K562 (cell line): ENCODE measurements around the gene DPAGT1. TPM values are rescaled to one million over a fixed set of nuclear protein-coding genes. Genes with fewer than 3 reads are reported as not detected.
A peak's percentile ranks its signal among the peaks of the same experiment; 100 is the strongest.

Experiments
- ATF1 ChIP-seq, 2 experiments: fragments of 450-650 bp in 1 of 2; IDR thresholded peaks; 2 replicates each; pipeline ENCODE4 v1.6.1; 2016; ENCODE audit warnings: missing compliant biosample characterization in 1 of 2, missing genetic modification characterization in 1 of 2
- HNRNPLL ChIP-seq: fragments of 200-400 bp; formaldehyde crosslinking; IDR thresholded peaks from 2 replicates; pipeline ENCODE4 v1.6.1; 2017; ENCODE audit warnings: low read length, low read depth, mild to moderate bottlenecking; ENCODE audit not compliant: poor library complexity, severe bottlenecking
- MBD2 ChIP-seq: sonication (generic); IDR thresholded peaks from 2 replicates; pipeline ENCODE4 v1.6.1; 2016; ENCODE audit warnings: low read depth, borderline replicate concordance
- STAG1 ChIP-seq: sonication (generic); formaldehyde crosslinking; IDR thresholded peaks from 2 replicates; pipeline ENCODE4 v1.5.0; 2020; ENCODE audit warnings: missing genetic modification reagents, borderline replicate concordance
- ZBED1 ChIP-seq: IDR thresholded peaks from 2 replicates; pipeline ENCODE4 v1.6.1; 2014
- polyA plus RNA-seq, 8 experiments: library from polyadenylated mRNA; depleted of rRNA in 4 of 8; stranded (reverse) in 5 of 8; unstranded in 3 of 8; fragments of >200 nt; fragmentation: Nextera tagmentation in 2 of 8; fragmentation: Illumina TruSeq in 1 of 8; extraction: Ambion mirVana in 2 of 8; extraction: Trizol in 1 of 8; gene quantifications; 2 replicates each; pipeline versions ENCODE4 v1.2.1 to v1.2.3, GENCODE V29; 2011 to 2014; ENCODE audit warnings: inconsistent platforms in 1 of 8, missing spikeins in 1 of 8
- total RNA-seq, 7 experiments: library from RNA; depleted of rRNA in 6 of 7; stranded (reverse); fragments of >200 nt in 6 of 7; fragmentation: Illumina TruSeq in 2 of 7; extraction: Trizol in 2 of 7; gene quantifications; 2 replicates each; pipeline versions ENCODE4 v1.2.1 to v1.2.3, GENCODE V29; 2011 to 2021; ENCODE audit warnings: low replicate concordance in 1 of 7
- TF ChIP-seq, protein P1 (sequence below), 2 experiments: fragments of 450-650 bp; formaldehyde crosslinking in 1 of 2; IDR thresholded peaks; 2 replicates each; pipeline versions ENCODE4 v1.4.0 to v1.6.1; 2014 to 2020; ENCODE audit warnings: mild to moderate bottlenecking in 2 of 2, borderline replicate concordance in 1 of 2, low read depth in 1 of 2
- TF ChIP-seq, protein P2 (sequence below): sonication (generic); formaldehyde crosslinking; IDR thresholded peaks from 2 replicates; pipeline ENCODE4 v1.8.0; 2022; ENCODE audit warnings: mild to moderate bottlenecking, missing genetic modification reagents
- TF ChIP-seq, protein P3 (sequence below): fragments of 450-650 bp; IDR thresholded peaks from 2 replicates; pipeline ENCODE4 v1.6.1; 2017; ENCODE audit warnings: antibody characterized with exemption, mild to moderate bottlenecking

DPAGT1 gene
- total and polyA plus RNA-seq, 9 of the 15 experiments (the other 6 are each of a cell fraction or from before 2014, with no cell fraction given), result 29.9 to 135 (median 85.0) TPM

DNA sequence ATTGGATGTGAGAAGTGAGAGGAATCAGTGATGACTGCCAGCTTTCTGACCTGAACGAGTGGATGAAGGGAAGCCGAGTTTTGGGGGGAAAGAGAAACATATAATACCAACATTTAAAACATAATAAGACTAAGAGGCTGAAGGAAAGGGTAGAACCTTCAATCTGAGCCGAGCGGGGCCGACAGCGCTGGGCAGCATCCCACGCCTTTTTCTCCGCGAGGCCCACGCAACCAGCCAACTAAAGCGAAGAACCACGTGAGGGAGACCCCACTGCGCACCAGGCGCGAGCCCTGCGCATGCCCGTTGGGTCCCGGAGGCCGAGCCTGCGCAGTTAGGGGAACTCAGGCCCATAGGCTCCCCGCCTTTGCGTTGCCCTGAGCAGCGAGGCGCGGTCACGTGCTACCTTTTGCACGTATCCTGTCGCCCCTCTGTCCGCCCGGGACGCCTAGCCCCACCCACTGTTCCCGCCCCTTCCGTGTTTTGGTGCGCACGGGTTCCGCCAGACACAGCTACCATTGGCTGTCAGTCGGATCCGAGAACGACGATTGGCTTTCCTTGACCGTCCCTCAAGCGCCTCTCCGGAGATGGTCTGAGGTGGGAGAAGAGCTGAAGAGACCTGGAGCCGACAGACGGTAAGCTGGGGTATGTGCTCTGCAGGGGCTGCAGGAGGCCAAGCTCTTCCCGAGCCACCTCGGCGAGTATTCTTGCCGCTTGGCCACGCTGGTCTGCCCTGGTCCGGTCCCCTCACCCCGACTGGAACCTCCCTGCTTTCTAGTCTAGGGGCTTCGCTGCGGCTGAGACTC lies 19.6 kb upstream of the DPAGT1 start, which contains the start of gene HINFP (continued):
- TF ChIP-seq, protein P1, sequence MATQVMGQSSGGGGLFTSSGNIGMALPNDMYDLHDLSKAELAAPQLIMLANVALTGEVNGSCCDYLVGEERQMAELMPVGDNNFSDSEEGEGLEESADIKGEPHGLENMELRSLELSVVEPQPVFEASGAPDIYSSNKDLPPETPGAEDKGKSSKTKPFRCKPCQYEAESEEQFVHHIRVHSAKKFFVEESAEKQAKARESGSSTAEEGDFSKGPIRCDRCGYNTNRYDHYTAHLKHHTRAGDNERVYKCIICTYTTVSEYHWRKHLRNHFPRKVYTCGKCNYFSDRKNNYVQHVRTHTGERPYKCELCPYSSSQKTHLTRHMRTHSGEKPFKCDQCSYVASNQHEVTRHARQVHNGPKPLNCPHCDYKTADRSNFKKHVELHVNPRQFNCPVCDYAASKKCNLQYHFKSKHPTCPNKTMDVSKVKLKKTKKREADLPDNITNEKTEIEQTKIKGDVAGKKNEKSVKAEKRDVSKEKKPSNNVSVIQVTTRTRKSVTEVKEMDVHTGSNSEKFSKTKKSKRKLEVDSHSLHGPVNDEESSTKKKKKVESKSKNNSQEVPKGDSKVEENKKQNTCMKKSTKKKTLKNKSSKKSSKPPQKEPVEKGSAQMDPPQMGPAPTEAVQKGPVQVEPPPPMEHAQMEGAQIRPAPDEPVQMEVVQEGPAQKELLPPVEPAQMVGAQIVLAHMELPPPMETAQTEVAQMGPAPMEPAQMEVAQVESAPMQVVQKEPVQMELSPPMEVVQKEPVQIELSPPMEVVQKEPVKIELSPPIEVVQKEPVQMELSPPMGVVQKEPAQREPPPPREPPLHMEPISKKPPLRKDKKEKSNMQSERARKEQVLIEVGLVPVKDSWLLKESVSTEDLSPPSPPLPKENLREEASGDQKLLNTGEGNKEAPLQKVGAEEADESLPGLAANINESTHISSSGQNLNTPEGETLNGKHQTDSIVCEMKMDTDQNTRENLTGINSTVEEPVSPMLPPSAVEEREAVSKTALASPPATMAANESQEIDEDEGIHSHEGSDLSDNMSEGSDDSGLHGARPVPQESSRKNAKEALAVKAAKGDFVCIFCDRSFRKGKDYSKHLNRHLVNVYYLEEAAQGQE (IDR thresholded peaks at IDR 0.05; ENCODE audit: borderline replicate concordance), result peak; percentile 86
- TF ChIP-seq, protein P1 (CRISPR knock-in tag; IDR thresholded peaks at IDR 0.05; ENCODE audit: low read depth), result no peak; the same call in 1 of the 2 replicates
- TF ChIP-seq MBD2 (peak; percentile 94), ATF1 (CRISPR knock-in tag; IDR thresholded peaks at IDR 0.05) (no peak), ATF1 (tag; IDR thresholded peaks at IDR 0.05) (peak; percentile 84), ZBED1 (no peak), HNRNPLL (peak; percentile 95), STAG1 (CRISPR knock-in tag) (no peak)
- TF ChIP-seq, protein P2, sequence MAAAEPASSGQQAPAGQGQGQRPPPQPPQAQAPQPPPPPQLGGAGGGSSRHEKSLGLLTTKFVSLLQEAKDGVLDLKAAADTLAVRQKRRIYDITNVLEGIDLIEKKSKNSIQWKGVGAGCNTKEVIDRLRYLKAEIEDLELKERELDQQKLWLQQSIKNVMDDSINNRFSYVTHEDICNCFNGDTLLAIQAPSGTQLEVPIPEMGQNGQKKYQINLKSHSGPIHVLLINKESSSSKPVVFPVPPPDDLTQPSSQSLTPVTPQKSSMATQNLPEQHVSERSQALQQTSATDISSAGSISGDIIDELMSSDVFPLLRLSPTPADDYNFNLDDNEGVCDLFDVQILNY, result peak; percentile 90; the same call in 1 of the 2 replicates
- TF ChIP-seq, protein P3, sequence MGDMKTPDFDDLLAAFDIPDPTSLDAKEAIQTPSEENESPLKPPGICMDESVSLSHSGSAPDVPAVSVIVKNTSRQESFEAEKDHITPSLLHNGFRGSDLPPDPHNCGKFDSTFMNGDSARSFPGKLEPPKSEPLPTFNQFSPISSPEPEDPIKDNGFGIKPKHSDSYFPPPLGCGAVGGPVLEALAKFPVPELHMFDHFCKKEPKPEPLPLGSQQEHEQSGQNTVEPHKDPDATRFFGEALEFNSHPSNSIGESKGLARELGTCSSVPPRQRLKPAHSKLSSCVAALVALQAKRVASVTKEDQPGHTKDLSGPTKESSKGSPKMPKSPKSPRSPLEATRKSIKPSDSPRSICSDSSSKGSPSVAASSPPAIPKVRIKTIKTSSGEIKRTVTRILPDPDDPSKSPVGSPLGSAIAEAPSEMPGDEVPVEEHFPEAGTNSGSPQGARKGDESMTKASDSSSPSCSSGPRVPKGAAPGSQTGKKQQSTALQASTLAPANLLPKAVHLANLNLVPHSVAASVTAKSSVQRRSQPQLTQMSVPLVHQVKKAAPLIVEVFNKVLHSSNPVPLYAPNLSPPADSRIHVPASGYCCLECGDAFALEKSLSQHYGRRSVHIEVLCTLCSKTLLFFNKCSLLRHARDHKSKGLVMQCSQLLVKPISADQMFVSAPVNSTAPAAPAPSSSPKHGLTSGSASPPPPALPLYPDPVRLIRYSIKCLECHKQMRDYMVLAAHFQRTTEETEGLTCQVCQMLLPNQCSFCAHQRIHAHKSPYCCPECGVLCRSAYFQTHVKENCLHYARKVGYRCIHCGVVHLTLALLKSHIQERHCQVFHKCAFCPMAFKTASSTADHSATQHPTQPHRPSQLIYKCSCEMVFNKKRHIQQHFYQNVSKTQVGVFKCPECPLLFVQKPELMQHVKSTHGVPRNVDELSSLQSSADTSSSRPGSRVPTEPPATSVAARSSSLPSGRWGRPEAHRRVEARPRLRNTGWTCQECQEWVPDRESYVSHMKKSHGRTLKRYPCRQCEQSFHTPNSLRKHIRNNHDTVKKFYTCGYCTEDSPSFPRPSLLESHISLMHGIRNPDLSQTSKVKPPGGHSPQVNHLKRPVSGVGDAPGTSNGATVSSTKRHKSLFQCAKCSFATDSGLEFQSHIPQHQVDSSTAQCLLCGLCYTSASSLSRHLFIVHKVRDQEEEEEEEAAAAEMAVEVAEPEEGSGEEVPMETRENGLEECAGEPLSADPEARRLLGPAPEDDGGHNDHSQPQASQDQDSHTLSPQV, result peak; percentile 86
